Upper lobe of right lung (tissue), 1 donor: ENCODE measurements around the gene NRXN3. TPM values are rescaled to one million over a fixed set of nuclear protein-coding genes. Genes with fewer than 3 reads are reported as not detected.

Source experiments
- ATAC-seq: fragments of 200-7000 bp; cut with Tn5 transposase; one replicate; pipeline ENCODE4 v1.9.1; 2020; ENCODE audit warnings: mild to moderate bottlenecking, moderate library complexity
- DNase-seq: peaks from one replicate; pipeline ENCODE4 v3.0.0-alpha.2; 2020
- H3K27ac ChIP-seq: fragments of 200-600 bp; one replicate; pipeline ENCODE4 v1.8.0; 2022
- H3K27me3 ChIP-seq: fragments of 200-600 bp; one replicate; pipeline ENCODE4 v1.8.0; 2022; ENCODE audit warnings: mild to moderate bottlenecking
- H3K36me3 ChIP-seq: fragments of 200-600 bp; one replicate; pipeline ENCODE4 v1.8.0; 2022
- H3K4me1 ChIP-seq: fragments of 200-600 bp; one replicate; pipeline ENCODE4 v1.8.0; 2022
- H3K4me3 ChIP-seq: fragments of 200-600 bp; one replicate; pipeline ENCODE4 v1.8.0; 2022; ENCODE audit warnings: mild to moderate bottlenecking
- H3K9me3 ChIP-seq: fragments of 200-600 bp; one replicate; pipeline ENCODE4 v1.8.0; 2022
- intact Hi-C: fragments of 100-400 bp; cut with DNase I; formaldehyde crosslinking; loops from one replicate; pipeline ENCODE4 v1.11.0; 2022
- total RNA-seq: library from RNA; stranded (reverse); fragmentation: NEBNext Ultra II Directional; extraction: Animal tissue kit (Norgen Biotek cat#: 25700); gene quantifications from one replicate; pipeline ENCODE4 v1.2.1, GENCODE V29; 2021
- TF ChIP-seq, protein P1 (sequence below): fragments of 200-600 bp; IDR thresholded peaks from one replicate; pipeline ENCODE4 v1.8.0; 2022; ENCODE audit warnings: antibody characterized with exemption
- donor health status: DM: no; HTN: yes; CAD: no; lungs with severe emphysema.

The NRXN3 gene
- total RNA-seq, 1 donor from 2014 or later = 10.0 TPM

DNA sequence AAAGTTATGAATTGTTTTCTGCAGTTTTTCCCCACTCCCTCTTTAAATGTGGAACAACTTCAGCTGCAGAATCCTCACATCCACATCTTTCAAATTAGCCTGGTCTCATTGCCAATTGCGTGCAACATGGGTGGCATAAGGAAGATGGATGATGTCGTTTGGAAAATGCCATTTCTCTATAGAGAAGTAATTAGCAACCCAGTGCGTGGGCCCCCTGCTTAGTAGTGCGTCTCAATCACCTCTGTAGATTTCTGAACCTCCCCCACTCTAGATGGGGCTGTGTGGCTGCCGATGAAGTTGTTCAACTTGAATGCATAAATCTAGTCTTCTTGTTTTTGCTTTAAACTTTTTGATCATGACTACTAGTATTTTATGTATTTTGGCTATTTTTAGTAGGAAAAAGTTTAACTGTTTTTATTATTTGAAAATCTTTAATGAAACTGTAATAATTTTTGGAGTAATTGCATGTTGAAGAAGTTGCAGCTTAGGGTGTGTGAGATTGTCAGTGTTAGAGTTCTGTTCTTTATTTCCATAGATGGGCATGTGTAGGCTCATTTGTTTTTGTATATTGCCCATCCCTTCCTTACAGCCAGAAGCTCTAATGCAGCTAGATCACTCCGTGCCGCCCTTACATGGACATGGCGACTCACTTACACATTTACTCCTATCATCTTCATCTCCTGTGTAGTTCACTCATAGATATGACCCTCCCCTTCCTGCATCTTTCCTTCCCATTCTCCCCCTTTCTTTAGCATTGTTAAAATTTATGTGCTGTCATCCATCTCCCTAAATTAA, 1683.0 kb downstream of the NRXN3 start:
- no peaks in the 10 kb centered on the region for H3K36me3 ChIP-seq
- ATAC-seq (no peak), DNase-seq (no peak)
- intact Hi-C loops = no loop called here
- H3K27me3 ChIP-seq = no peaks in the 10 kb centered on the region
- H3K4me1 ChIP-seq = no peaks in the 10 kb centered on the region
- H3K27ac ChIP-seq = no peak overlapping the region
- TF ChIP-seq, protein P1, sequence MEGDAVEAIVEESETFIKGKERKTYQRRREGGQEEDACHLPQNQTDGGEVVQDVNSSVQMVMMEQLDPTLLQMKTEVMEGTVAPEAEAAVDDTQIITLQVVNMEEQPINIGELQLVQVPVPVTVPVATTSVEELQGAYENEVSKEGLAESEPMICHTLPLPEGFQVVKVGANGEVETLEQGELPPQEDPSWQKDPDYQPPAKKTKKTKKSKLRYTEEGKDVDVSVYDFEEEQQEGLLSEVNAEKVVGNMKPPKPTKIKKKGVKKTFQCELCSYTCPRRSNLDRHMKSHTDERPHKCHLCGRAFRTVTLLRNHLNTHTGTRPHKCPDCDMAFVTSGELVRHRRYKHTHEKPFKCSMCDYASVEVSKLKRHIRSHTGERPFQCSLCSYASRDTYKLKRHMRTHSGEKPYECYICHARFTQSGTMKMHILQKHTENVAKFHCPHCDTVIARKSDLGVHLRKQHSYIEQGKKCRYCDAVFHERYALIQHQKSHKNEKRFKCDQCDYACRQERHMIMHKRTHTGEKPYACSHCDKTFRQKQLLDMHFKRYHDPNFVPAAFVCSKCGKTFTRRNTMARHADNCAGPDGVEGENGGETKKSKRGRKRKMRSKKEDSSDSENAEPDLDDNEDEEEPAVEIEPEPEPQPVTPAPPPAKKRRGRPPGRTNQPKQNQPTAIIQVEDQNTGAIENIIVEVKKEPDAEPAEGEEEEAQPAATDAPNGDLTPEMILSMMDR = no peak
- H3K4me3 ChIP-seq = no peak overlapping the region
- no peaks in the 10 kb centered on the region for H3K9me3 ChIP-seq

DNA sequence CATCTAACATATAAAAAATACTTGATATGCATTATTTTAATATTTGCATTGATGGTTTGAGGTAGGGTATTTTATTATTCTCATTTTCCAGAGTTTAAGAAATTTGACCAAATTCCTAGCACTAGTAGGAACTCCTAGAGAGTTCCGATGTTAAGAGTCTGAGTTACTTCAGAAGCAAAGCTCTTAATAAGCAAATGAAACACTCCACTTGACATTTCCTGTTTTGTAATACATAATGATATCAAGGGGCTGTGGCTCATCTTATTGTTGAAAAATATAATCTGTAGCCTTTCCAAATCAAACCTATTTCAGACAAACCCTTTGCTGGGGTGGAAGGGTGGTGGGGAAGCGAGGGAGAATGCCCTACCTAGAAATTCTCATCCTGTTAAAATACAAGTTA, 1685.6 kb downstream of the NRXN3 start:
- no peaks in the 10 kb centered on the region for H3K27me3 ChIP-seq
- DNase-seq = no peak
- H3K9me3 ChIP-seq = no peaks in the 10 kb centered on the region
- TF ChIP-seq, protein P1 = no peak
- H3K4me1 ChIP-seq = no peaks in the 10 kb centered on the region
- H3K36me3 ChIP-seq = no peaks in the 10 kb centered on the region
- intact Hi-C loops = no loop called here
- no peak overlapping the region for H3K27ac ChIP-seq
- ATAC-seq = no peak
- H3K4me3 ChIP-seq = no peak overlapping the region

DNA sequence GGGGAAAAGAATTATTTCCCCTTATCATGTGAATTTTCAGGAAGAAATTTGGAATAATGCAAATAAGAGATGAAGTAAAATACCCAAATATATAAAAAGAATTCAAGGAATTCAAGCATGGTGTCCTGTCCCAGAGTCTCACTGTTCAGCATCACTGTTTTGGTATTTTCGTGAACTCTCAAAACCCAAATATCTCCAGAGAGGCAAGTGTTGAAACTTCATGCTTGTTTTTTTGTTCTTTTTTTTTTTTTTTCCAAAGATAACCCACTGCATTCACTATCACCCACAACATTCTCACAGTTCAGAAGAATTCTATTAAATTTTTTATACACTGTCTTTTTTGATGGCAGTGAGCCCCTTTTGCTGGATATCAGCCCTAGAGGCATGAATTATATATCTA, 1686.2 kb downstream of the NRXN3 start:
- DNase-seq (no peak), ATAC-seq (no peak)
- H3K9me3 ChIP-seq = no peaks in the 10 kb centered on the region
- H3K27ac ChIP-seq = no peak overlapping the region
- no peaks in the 10 kb centered on the region for H3K36me3 ChIP-seq
- H3K4me1 ChIP-seq = no peaks in the 10 kb centered on the region
- TF ChIP-seq, protein P1 = no peak
- intact Hi-C loops = no loop called here
- H3K27me3 ChIP-seq = no peaks in the 10 kb centered on the region
- no peak overlapping the region for H3K4me3 ChIP-seq

DNA sequence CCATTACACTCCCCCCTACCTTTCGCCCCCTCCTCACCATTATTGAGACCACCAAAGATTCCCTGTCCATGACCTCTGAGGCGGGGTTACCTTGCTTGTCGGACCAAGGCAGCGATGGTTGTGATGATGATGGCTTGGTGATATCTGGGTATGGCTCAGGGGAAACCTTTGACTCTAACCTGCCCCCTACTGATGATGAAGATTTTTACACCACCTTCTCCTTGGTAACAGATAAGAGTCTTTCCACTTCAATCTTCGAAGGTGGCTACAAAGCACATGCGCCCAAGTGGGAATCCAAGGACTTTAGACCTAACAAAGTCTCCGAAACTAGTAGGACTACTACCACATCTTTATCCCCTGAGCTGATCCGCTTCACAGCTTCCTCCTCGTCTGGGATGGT, 1690.9 kb downstream of the NRXN3 start:
- ATAC-seq (no peak), DNase-seq (no peak)
- no peak overlapping the region for H3K27ac ChIP-seq
- H3K27me3 ChIP-seq = no peaks in the 10 kb centered on the region
- H3K9me3 ChIP-seq = no peaks in the 10 kb centered on the region
- no peak overlapping the region for H3K4me3 ChIP-seq
- no peaks in the 10 kb centered on the region for H3K4me1 ChIP-seq
- no peaks in the 10 kb centered on the region for H3K36me3 ChIP-seq
- intact Hi-C loops = no loop called here
- TF ChIP-seq, protein P1 = no peak

DNA sequence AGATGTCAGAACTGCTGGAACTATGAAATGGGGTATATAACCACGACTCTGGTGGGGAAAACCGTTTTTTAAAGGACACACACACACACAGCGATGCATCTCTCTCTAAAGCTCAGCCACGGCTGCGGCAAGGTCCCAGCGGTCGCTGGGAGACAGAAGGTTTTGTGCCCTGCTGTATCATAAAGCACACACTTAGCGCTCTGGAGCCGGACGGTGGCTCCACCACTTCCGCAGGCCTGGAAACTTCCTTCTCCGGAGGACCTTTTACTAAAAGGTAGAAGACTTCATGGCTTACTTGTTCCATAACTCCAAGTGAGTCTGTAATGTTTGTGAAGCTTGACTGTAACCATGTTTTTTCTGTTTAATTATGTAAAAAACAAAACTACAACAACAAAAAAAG, 1691.9 kb downstream of the NRXN3 start:
- intact Hi-C loops = no loop called here
- no peak for ATAC-seq
- no peaks in the 10 kb centered on the region for H3K4me1 ChIP-seq
- H3K9me3 ChIP-seq = no peaks in the 10 kb centered on the region
- no peak overlapping the region for H3K4me3 ChIP-seq
- TF ChIP-seq, protein P1 = no peak
- DNase-seq = no peak
- H3K27me3 ChIP-seq = no peaks in the 10 kb centered on the region
- H3K27ac ChIP-seq = no peak overlapping the region
- H3K36me3 ChIP-seq = no peaks in the 10 kb centered on the region
